Breast epithelium (tissue), 3 donors: ENCODE data around the gene ITGB7.

Experiments
- CTCF ChIP-seq, 3 donors: fragments of 450-650 bp; IDR thresholded peaks; one replicate each; pipeline ENCODE4 v1.5.1; 2016 to 2017; ENCODE audit warnings: antibody characterized with exemption in 3 of 3, mild to moderate bottlenecking in 3 of 3, moderate library complexity in 3 of 3
- POLR2A ChIP-seq: fragments of 450-650 bp; IDR thresholded peaks from one replicate; pipeline ENCODE4 v1.6.1; 2016; ENCODE audit warnings: antibody characterized with exemption, mild to moderate bottlenecking, moderate library complexity

- no peak for TF ChIP-seq POLR2A
- TF ChIP-seq CTCF (IDR thresholded peaks at IDR 0.05), result no peak
These were observed 10.2 kb upstream of the ITGB7 start for GRCh38 chr12:53217051-53217930.
